Adrenal gland (tissue), 12 donors: ENCODE data around the gene PAQR5. TPM values are rescaled to one million over a fixed set of nuclear protein-coding genes. Genes with fewer than 3 reads are reported as not detected.

ENCODE experiments used
- DNase-seq, 7 donors: peaks; one replicate each; pipeline ENCODE4 v3.0.0-alpha.2; 2019 to 2020
- H3K27ac ChIP-seq, 5 donors: fragments of 200-600 bp; sonication (generic) in 4 of 5; 1 replicate in 3 of 5; 2 replicates in 2 of 5; pipeline versions ENCODE4 v1.5.1 to v1.8.0; 2016 to 2020; ENCODE audit warnings: mild to moderate bottlenecking in 1 of 5
- H3K27me3 ChIP-seq: fragments of 200-600 bp; 2 replicates; pipeline ENCODE4 v1.8.0; 2021
- H3K36me3 ChIP-seq, 2 donors: fragments of 200-600 bp; replicated peaks in 1 of 2; 1 replicate in 1 of 2; 2 replicates in 1 of 2; pipeline versions ENCODE4 v1.5.1 to v1.8.0; 2018 to 2022
- H3K4me1 ChIP-seq, 2 donors: fragments of 200-600 bp; replicated peaks in 1 of 2; 1 replicate in 1 of 2; 2 replicates in 1 of 2; pipeline versions ENCODE4 v1.5.1 to v1.8.0; 2018 to 2021
- H3K4me3 ChIP-seq, 4 donors: fragments of 200-600 bp; sonication (generic) in 3 of 4; one replicate each; pipeline ENCODE4 v1.5.1; 2016 to 2018
- H3K9me3 ChIP-seq, 3 donors: fragments of 200-600 bp; sonication (generic) in 1 of 3; replicated peaks in 1 of 3; 1 replicate in 2 of 3; 2 replicates in 1 of 3; pipeline versions ENCODE4 v1.5.1 to v1.8.0; 2016 to 2021
- POLR2A ChIP-seq, 2 donors: fragments of 450-650 bp; IDR thresholded peaks; one replicate each; pipeline ENCODE4 v1.6.1; 2017; ENCODE audit warnings: antibody characterized with exemption in 2 of 2, mild to moderate bottlenecking in 2 of 2, moderate library complexity in 1 of 2
- WGBS, 4 donors: extraction: QIAGEN DNeasy Blood & Tissue Kit in 2 of 4; methylation state at CpG; one replicate each; pipeline versions ENCODE4 v1.1.5 to v1.1.7; 2013 to 2017; 5-methylcytosine and 5-hydroxymethylcytosine counted together
- intact Hi-C, 2 donors: fragments of 100-400 bp; cut with DNase I; formaldehyde crosslinking; loops; one replicate each; pipeline versions ENCODE4 v1.14.1 to v1.15.0; 2022 to 2023
- polyA plus RNA-seq, 3 donors: library from polyadenylated mRNA; stranded (reverse); fragments of 200-250 nt in 2 of 3; fragments of 350-450 nt in 1 of 3; fragmentation: Illumina TruSeq in 1 of 3; extraction: RNeasy Lipid Tissue Mini Kit (QIAGEN cat#74804) in 1 of 3; gene quantifications; one replicate each; pipeline ENCODE4 v1.2.3, GENCODE V29; 2013 to 2014
- total RNA-seq, 9 donors: library from RNA; depleted of rRNA in 4 of 9; stranded (reverse); fragments of >200 nt in 4 of 9; fragments of 120-200 nt in 1 of 9; fragmentation: NEBNext Ultra II Directional in 1 of 9; extraction: Animal tissue kit (Norgen Biotek cat#: 25700) in 1 of 9; gene quantifications; one replicate each; pipeline versions ENCODE4 v1.1.0 to v1.2.4, GENCODE V29; 2013 to 2023
- TF ChIP-seq, protein P1 (sequence below), 6 experiments: fragments of 450-650 bp in 4 of 6; fragments of 200-600 bp in 2 of 6; sonication (generic) in 1 of 6; IDR thresholded peaks; 1 replicate in 5 of 6; 2 replicates in 1 of 6; pipeline versions ENCODE4 v1.5.1 to v1.8.0; 2016 to 2021; ENCODE audit warnings: antibody characterized with exemption in 6 of 6, mild to moderate bottlenecking in 2 of 6, moderate library complexity in 1 of 6
- donor health status: healthy with polysubstance abuse.
- donor health status: Bipolar disorder and iron deficiency.
- donor health status: DM: yes; HTN: yes; CAD: no.
- donor health status: DM: no; HTN: no; CAD: no.
- donor health status: DM: no; HTN: no; CAD: no.
- donor health status: DM: yes; HTN: yes; CAD: no.

PAQR5 gene
- total and polyA plus RNA-seq, 12 donors, result 11.7 to 78.2 (median 39.7) TPM

GRCh38 chr15:69271217-69271616, 27.5 kb upstream of the PAQR5 start:
- Histone ChIP-seq H3K9me3 (no peaks in the 10 kb centered on the region), H3K4me3 (no peak overlapping the region), H3K4me1 (peaks cover 4 to 6% of the 10 kb centered on the region in 2 donors), H3K36me3 (peaks cover 0 to 5% of the 10 kb centered on the region in 2 donors), H3K27ac (no peak overlapping the region), H3K27me3 (no peaks in the 10 kb centered on the region)
- intact Hi-C loops, result no loop called here
- no peak for TF ChIP-seq POLR2A (IDR thresholded peaks at IDR 0.05)
- TF ChIP-seq, protein P1, sequence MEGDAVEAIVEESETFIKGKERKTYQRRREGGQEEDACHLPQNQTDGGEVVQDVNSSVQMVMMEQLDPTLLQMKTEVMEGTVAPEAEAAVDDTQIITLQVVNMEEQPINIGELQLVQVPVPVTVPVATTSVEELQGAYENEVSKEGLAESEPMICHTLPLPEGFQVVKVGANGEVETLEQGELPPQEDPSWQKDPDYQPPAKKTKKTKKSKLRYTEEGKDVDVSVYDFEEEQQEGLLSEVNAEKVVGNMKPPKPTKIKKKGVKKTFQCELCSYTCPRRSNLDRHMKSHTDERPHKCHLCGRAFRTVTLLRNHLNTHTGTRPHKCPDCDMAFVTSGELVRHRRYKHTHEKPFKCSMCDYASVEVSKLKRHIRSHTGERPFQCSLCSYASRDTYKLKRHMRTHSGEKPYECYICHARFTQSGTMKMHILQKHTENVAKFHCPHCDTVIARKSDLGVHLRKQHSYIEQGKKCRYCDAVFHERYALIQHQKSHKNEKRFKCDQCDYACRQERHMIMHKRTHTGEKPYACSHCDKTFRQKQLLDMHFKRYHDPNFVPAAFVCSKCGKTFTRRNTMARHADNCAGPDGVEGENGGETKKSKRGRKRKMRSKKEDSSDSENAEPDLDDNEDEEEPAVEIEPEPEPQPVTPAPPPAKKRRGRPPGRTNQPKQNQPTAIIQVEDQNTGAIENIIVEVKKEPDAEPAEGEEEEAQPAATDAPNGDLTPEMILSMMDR (IDR thresholded peaks at IDR 0.05), result no peak
- no peak for DNase-seq

- Histone ChIP-seq H3K27ac (no peak overlapping the region), H3K27me3 (no peaks in the 10 kb centered on the region), H3K4me3 (no peak overlapping the region), H3K4me1 (peaks cover 4 to 7% of the 10 kb centered on the region in 2 donors), H3K9me3 (no peaks in the 10 kb centered on the region), H3K36me3 (peaks cover 0 to 5% of the 10 kb centered on the region in 2 donors)
- TF ChIP-seq, protein P1 (IDR thresholded peaks at IDR 0.05), result no peak
- no peak for TF ChIP-seq POLR2A (IDR thresholded peaks at IDR 0.05)
- DNase-seq, result no peak
- intact Hi-C loops, result no loop called here
- 72 to 77% (median 73%) methylated on average over 3 of the region's 3 CpGs for WGBS, 4 donors
These were observed 26.6 kb upstream of the PAQR5 start for GRCh38 chr15:69272139-69272538.

- TF ChIP-seq, protein P1 (IDR thresholded peaks at IDR 0.05), result no peak
- no peak for TF ChIP-seq POLR2A (IDR thresholded peaks at IDR 0.05)
- intact Hi-C loops, result no loop called here
- H3K27me3 ChIP-seq, result no peaks in the 10 kb centered on the region
- WGBS, 4 donors, result 84 to 92% (median 88%) methylated on average over 6 of the region's 6 CpGs
- peaks cover 4 to 7% of the 10 kb centered on the region in 2 donors for H3K4me1 ChIP-seq
- DNase-seq, result no peak
- no peak overlapping the region for H3K27ac ChIP-seq
- H3K9me3 ChIP-seq, result no peaks in the 10 kb centered on the region
- H3K36me3 ChIP-seq, result peaks cover 0 to 5% of the 10 kb centered on the region in 2 donors
- H3K4me3 ChIP-seq, result no peak overlapping the region
These were observed 25.8 kb upstream of the PAQR5 start for GRCh38 chr15:69272891-69273290.

GRCh38 chr15:69275074-69275670, 23.5 kb upstream of the PAQR5 start:
- intact Hi-C loops, result no loop called here
- H3K9me3 ChIP-seq, result no peaks in the 10 kb centered on the region
- H3K4me3 ChIP-seq, result no peak overlapping the region
- TF ChIP-seq POLR2A (IDR thresholded peaks at IDR 0.05), result no peak
- TF ChIP-seq, protein P1 (IDR thresholded peaks at IDR 0.05), result no peak
- H3K27me3 ChIP-seq, result no peaks in the 10 kb centered on the region
- H3K36me3 ChIP-seq, result no peaks in the 10 kb centered on the region
- DNase-seq, result no peak
- H3K27ac ChIP-seq, result no peak overlapping the region
- H3K4me1 ChIP-seq, result peaks cover 4 to 7% of the 10 kb centered on the region in 2 donors
- 72 to 81% (median 74%) methylated on average over 4 of the region's 4 CpGs for WGBS, 4 donors
